NT2/D1 (cell line): Measurements from ENCODE around the gene YKT6.

ENCODE experiments used
- DNase-seq: peaks from one replicate; pipeline ENCODE4 v3.0.0-alpha.2; 2011; ENCODE audit warnings: low read depth, low spot score
- H3K27me3 ChIP-seq: 2 replicates; pipeline ENCODE4 v1.6.0; 2011; ENCODE audit warnings: mild to moderate bottlenecking; ENCODE audit not compliant: insufficient read length, insufficient read depth
- H3K36me3 ChIP-seq: 2 replicates; pipeline ENCODE4 v1.6.1; 2011; ENCODE audit warnings: mild to moderate bottlenecking, low read length, mixed read lengths; ENCODE audit not compliant: insufficient read depth, insufficient read length
- H3K4me1 ChIP-seq: 2 replicates; pipeline ENCODE4 v1.5.1; 2011; ENCODE audit not compliant: insufficient read depth, insufficient read length
- H3K4me3 ChIP-seq: 2 replicates; pipeline ENCODE4 v1.5.1; 2011; ENCODE audit warnings: low read depth; ENCODE audit not compliant: insufficient read length
- H3K9ac ChIP-seq: 2 replicates; pipeline ENCODE4 v1.6.0; 2011; ENCODE audit warnings: low read depth; ENCODE audit not compliant: insufficient read length
- H3K9me3 ChIP-seq: 2 replicates; pipeline ENCODE4 v1.5.1; 2011; ENCODE audit warnings: mild to moderate bottlenecking, low read length; ENCODE audit not compliant: insufficient read depth
- SUZ12 ChIP-seq: IDR thresholded peaks from 2 replicates; pipeline ENCODE4 v1.6.1; 2011; ENCODE audit not compliant: insufficient read length, insufficient read depth; ENCODE audit errors: extremely low read depth
- YY1 ChIP-seq: IDR thresholded peaks from 2 replicates; pipeline ENCODE4 v1.6.1; 2011; ENCODE audit not compliant: insufficient read length, insufficient read depth
- ZNF274 ChIP-seq: IDR thresholded peaks from 2 replicates; pipeline ENCODE4 v1.6.1; 2011; ENCODE audit warnings: mild to moderate bottlenecking, low read depth, low read length

Gene YKT6

GRCh38 chr7:44189286-44189992 lies 11.3 kb upstream of the YKT6 start, which contains the start of gene GCK:
GCK (minus strand) TSS chr7:44189439; CDS start chr7:44188953, 486 bp downstream.
- H3K9ac ChIP-seq: no peak within 1 kb of the TSS
- H3K27me3 ChIP-seq: no peaks in the 10 kb centered on the region
- H3K36me3 ChIP-seq: no peaks in the 10 kb centered on the region
- H3K4me1 ChIP-seq: peaks cover 10% of the 10 kb centered on the region
- TF ChIP-seq SUZ12: no peak
- no peak for TF ChIP-seq YY1
- no peak for TF ChIP-seq ZNF274
- no peaks in the 10 kb centered on the region for H3K9me3 ChIP-seq
- H3K4me3 ChIP-seq: no peak within 1 kb of the TSS
- no peak for DNase-seq

DNA sequence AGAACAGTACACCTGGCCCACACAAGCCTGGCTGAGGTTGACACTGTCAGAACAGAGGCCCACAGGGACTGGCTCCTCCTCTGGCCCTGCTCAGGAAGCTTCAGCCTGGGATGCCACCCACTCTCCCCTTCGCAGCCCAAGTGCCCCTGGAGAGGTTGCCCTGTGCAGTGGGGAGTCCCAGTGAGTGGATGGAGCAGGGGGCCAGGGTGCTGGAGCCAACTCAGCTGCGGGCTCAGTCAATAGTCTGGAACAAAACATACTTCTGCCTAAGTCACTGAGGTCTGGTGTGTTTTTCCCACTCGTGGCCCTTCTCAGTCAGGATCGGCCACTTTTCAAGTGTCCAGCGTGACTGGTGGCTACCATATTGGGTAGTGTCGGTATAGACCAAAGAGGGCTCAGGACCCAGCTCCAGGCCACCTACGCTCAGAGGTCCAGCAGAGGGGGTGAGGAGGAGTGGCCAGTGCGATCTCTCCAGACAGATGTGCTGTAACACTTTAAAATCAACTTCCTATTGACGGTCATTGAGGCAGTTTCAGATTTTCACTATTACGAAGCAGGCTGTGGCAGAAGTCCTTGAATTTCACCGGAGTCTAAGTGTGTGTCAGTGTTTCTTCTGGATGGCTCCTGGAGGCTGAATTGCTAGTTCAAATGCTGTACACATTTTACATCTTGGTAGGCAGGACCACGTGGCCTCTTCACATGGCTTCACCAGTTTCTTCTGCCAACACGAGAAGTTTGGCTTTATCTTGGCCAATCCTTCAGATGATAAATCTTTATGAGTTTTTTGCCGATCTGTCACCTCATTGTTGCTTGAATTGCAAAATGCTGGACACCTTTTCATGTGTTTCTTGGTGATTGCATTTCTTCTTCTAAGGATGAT lies 10.5 kb upstream of the YKT6 start:
- Histone ChIP-seq H3K4me3 (no peak overlapping the region), H3K9ac (no peak overlapping the region), H3K9me3 (no peaks in the 10 kb centered on the region), H3K36me3 (no peaks in the 10 kb centered on the region), H3K27me3 (no peaks in the 10 kb centered on the region), H3K4me1 (peaks cover 9% of the 10 kb centered on the region)
- no peak for DNase-seq
- TF ChIP-seq SUZ12: no peak
- TF ChIP-seq ZNF274: no peak
- no peak for TF ChIP-seq YY1

GRCh38 chr7:44191171-44191570 lies 9.6 kb upstream of the YKT6 start:
- TF ChIP-seq SUZ12: no peak
- peaks cover 4% of the 10 kb centered on the region for H3K4me1 ChIP-seq
- H3K4me3 ChIP-seq: no peak overlapping the region
- H3K27me3 ChIP-seq: no peaks in the 10 kb centered on the region
- no peak overlapping the region for H3K9ac ChIP-seq
- H3K9me3 ChIP-seq: no peaks in the 10 kb centered on the region
- DNase-seq: no peak
- H3K36me3 ChIP-seq: no peaks in the 10 kb centered on the region

DNA sequence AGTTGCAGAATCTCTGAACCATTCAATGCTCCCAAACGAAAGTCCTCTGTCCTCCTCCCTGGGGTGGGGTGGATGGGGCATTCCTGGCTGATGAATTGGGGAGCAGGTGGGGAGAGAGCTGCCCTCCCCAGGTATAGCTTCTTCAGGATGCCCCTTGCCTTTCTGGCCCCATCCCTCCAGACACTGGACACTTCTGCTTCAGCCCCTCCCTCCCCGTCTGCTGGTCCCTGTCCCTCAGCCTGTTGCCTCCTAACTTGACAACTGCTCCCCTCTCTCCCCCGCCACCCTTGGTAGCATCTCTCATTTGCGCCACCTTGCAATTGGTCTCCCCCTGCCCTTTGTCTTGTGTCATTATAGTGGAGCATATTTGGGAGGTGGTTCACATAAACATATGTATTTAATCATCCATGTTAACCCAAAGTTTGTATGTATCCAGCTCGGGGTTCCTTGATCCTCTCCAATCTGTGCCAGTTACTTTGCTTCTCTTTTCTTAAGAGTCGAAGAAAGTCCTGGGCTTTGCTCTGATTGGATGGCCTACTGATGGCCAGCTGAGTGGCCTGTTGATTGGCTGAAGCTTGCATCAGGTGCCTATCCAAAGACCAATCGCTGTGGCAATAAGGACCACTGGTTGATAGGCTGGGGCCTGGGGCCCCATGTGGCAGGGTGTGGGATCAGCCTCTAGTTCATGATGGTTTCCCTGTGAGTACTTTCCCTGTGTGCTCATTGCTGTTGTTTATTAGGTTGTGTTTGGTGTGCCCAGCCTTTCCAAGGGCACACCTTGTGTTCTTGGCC lies 7.6 kb upstream of the YKT6 start:
- Histone ChIP-seq H3K9ac (no peak overlapping the region), H3K27me3 (no peaks in the 10 kb centered on the region), H3K4me3 (no peak overlapping the region), H3K4me1 (peaks cover 2% of the 10 kb centered on the region), H3K9me3 (no peaks in the 10 kb centered on the region), H3K36me3 (no peaks in the 10 kb centered on the region)
- TF ChIP-seq SUZ12 (no peak), YY1 (no peak), ZNF274 (no peak)
- DNase-seq: no peak

DNA sequence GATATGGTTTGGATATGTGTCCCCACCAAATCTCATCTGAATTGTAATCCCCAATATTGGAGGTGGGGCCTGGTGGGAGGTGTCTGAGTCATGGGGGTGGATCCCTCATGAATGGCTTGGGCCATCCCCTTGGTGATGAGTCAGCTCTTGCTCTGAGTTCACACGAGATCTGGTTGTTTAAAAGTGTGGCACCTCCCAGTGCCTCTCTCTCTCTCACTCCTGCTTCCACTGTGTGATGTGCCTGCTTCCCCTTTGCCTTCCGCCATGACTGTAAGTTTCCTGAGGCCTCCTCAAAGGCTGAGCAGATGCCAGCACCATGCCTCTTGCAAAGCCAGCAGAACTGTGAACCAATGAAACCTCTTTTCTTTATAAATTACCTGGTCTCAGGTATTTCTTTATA lies 6.7 kb upstream of the YKT6 start:
- no peaks in the 10 kb centered on the region for H3K9me3 ChIP-seq
- TF ChIP-seq SUZ12 (no peak), ZNF274 (no peak)
- H3K36me3 ChIP-seq: no peaks in the 10 kb centered on the region
- H3K4me1 ChIP-seq: peaks cover 2% of the 10 kb centered on the region
- DNase-seq: no peak
- H3K9ac ChIP-seq: no peak overlapping the region
- H3K4me3 ChIP-seq: no peak overlapping the region
- H3K27me3 ChIP-seq: no peaks in the 10 kb centered on the region

- TF ChIP-seq SUZ12 (no peak), YY1 (no peak), ZNF274 (no peak)
- Histone ChIP-seq H3K36me3 (no peaks in the 10 kb centered on the region), H3K4me1 (peaks cover 2% of the 10 kb centered on the region), H3K9me3 (no peaks in the 10 kb centered on the region), H3K4me3 (no peak overlapping the region), H3K9ac (no peak overlapping the region), H3K27me3 (no peaks in the 10 kb centered on the region)
- DNase-seq: no peak
Measured at GRCh38 chr7:44194562-44195145, 6.1 kb upstream of the YKT6 start.
